HuH-7.5 (cell line): Measurements from ENCODE around the gene ZC3H18.

Source experiments
- DNase-seq: peaks from one replicate; pipeline ENCODE4 v3.0.0; 2011; ENCODE audit warnings: low spot score

The ZC3H18 gene

GRCh38 chr16:88639231-88640038 is 69.2 kb downstream of the ZC3H18 start:
- DNase-seq: no peak

DNA sequence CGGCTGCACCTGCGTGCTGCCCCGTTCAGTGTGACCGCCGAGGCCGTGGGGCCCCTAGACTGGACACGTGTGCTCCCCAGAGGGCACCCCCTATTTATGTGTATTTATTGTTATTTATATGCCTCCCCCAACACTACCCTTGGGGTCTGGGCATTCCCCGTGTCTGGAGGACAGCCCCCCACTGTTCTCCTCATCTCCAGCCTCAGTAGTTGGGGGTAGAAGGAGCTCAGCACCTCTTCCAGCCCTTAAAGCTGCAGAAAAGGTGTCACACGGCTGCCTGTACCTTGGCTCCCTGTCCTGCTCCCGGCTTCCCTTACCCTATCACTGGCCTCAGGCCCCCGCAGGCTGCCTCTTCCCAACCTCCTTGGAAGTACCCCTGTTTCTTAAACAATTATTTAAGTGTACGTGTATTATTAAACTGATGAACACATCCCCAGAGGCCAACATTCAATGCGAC is 69.9 kb downstream of the ZC3H18 start:
- no peak for DNase-seq

DNA sequence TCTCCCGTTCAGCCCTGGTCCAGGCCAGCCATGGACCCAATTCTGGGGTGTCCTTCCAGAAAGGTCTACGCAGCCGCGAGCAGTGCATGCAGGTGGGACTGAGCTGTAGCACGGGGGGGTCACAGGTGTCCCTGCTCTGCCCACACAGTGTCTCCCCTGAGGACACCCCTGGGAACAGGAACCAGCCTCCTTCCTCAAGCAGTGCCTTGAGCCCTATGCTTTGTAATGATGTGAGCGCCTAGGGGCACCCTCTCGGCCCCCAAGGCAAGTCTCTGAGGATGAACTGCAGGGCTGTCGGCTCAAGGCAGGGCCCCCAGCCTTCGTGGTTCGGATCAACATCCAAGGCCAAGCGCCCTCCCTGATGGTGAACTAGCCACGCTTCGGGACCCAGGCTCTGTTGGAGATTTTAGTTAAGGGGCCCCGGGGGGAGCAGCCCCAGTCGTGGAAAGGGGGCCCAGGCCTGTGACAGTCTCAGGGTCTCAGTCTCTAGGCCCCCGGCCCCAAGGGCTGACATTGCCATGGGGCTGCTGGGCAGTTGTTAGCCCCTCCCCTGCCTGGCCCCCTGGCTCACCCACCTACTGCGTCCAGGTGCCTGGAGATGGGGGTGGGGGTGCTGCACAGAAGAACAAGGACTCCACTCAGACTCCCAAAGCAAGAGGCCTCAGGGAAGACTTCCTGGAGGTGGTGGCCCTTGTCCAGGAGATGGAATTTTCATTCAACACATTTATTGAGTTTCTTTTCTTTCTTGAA is 70.5 kb downstream of the ZC3H18 start:
- no peak for DNase-seq

- DNase-seq: no peak
Measured at GRCh38 chr16:88642881-88643643, 72.9 kb downstream of the ZC3H18 start.

DNA sequence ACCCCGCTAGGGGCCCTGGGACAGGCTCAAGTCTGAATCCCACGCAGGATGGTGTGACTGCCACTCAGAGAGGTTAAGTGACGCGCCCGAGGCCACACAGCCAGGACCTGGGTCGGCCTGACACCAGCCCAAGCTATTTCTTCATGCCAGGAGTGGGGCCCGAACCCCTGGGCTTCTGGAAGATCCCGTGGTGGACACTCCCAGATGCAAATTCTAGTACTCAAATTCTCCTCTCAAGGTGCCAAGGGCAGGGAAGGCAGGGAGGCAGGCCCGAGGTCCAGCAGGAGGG is 73.4 kb downstream of the ZC3H18 start:
- DNase-seq: no peak

DNA sequence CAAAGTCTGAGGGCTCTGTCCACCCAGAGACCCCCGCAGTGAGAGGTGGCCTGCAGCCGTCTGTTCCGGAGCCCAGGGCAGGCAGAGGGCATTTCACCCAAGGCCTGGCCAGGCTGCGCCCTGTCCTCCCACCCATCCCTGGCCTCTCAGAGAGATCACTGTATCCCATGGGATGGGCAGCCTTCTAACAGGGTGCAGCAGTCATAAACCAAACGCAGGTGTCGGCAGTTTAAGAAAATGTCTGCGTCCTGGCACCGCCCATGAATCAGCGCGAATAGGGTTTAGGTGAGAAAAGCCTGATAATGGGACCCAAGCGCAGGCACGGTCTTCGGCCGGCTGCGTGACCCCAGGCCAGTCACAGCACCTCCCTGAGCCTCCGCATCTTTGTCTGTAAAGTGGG is 75.3 kb downstream of the ZC3H18 start:
- DNase-seq: no peak

DNA sequence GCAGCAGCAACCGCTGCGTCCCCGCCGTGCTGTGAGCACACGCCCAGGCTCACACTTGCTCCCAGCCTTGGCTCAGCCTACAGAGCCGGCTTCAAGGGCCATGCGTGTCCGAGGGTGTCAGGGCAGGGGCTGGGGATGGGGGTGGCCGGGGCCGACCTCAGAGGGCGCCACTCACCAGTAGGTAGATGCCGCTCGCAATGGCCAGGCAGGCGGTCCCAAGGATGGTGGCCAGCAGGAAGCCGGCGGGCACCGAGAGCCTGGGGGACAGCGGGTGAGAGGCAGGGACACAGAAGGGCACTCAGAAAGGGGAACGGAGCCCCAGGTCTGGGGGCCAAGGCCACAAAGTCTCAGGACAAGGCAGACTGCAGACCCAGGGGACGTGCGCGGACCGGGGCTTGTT is 75.7 kb downstream of the ZC3H18 start:
- DNase-seq: no peak

- no peak for DNase-seq
Measured at GRCh38 chr16:88646345-88647034, 76.3 kb downstream of the ZC3H18 start.

GRCh38 chr16:88647178-88648070 is 77.2 kb downstream of the ZC3H18 start:
- DNase-seq: no peak

GRCh38 chr16:88649195-88649923 is 79.2 kb downstream of the ZC3H18 start:
- no peak for DNase-seq

GRCh38 chr16:88649924-88650748 is 79.9 kb downstream of the ZC3H18 start:
- peak; percentile 86 for DNase-seq

- peak; percentile 99 for DNase-seq
Measured at GRCh38 chr16:88650749-88651275, 80.6 kb downstream of the ZC3H18 start, which contains the start of gene CYBA. Gene CYBA (minus strand): TSS chr16:88651053. CDS start chr16:88651013, 40 bp downstream.

- peak; percentile 99 for DNase-seq
Measured at GRCh38 chr16:88651276-88651988, 81.2 kb downstream of the ZC3H18 start.

DNA sequence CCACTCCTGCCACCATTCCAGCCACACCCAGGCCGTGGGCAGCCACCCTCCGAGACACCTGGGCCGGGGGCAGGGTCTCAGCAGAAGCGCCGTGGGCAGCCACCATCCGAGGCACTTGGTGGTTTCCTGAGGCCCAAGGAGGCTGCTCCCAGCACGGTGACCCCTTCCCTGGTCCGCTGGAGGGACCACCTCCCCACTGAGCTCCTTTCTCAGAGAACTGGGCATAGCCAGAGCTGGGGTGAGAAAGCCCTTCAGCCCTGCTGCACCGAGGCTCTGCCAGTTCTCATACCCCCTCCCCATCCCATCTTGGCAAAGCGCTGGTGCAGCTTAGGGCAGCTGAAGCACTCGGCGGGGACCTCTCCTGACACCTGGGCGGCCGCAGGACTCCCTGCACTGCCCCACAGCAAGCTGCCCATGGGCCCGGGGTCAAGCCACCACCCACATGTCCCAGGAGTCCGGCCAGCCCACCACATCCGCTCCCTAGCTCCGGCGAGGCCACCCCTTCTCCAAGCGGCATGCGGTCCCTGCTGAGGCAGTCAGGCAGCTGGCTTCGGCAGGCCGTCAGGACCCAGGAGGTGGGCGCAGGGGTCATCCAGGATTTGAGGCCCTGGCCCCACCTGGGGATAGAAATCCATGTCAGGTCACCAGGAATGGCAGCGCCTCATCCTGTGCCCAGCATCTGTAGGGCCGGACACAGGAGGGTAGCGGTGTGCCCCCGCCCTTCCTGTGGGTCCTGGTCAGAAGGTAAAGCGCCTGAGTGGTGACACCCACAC is 82.0 kb downstream of the ZC3H18 start:
- DNase-seq: no peak

- DNase-seq: no peak
Measured at GRCh38 chr16:88652762-88653063, 82.5 kb downstream of the ZC3H18 start.

GRCh38 chr16:88653101-88653500 is 82.9 kb downstream of the ZC3H18 start:
- DNase-seq: no peak

- DNase-seq: no peak
Measured at GRCh38 chr16:88653596-88654362, 83.6 kb downstream of the ZC3H18 start.
